H1 (cell line): ENCODE measurements around the gene USP3. TPM values are rescaled to one million over a fixed set of nuclear protein-coding genes. Genes with fewer than 3 reads are reported as not detected.

Experiments used
- CTCF ChIA-PET: fragments of 300-600 bp; sonication (Branson Sonifier 250); formaldehyde crosslinking; loops from one replicate; lab custom pipeline; 2021; ENCODE audit not compliant: partially characterized antibody; lab: Charles Lee
- POLR2A ChIA-PET: fragments of 300-600 bp; sonication (Branson Sonifier 250); formaldehyde crosslinking; loops from one replicate; lab custom pipeline; 2021; ENCODE audit warnings: inconsistent platforms; ENCODE audit not compliant: partially characterized antibody; lab: Charles Lee
- DNase-seq, 2 experiments: peaks; one replicate each; pipeline versions ENCODE4 v3.0.0 to v3.0.0-alpha.2; 2010 to 2022; ENCODE audit warnings: low spot score in 2 of 2, low read depth in 1 of 2, mixed read lengths in 1 of 2
- FAIRE-seq: peaks from 2 replicates; lab custom pipeline; 2011; peaks lifted over from hg19 to GRCh38; lab: Jason Lieb, UNC
- H2AFZ ChIP-seq: 2 replicates; pipeline ENCODE4 v1.8.1; 2012; ENCODE audit warnings: low read length, inconsistent platforms
- H2AK5ac ChIP-seq: 2 replicates; pipeline ENCODE4 v1.6.1; 2013; ENCODE audit warnings: low read depth, low read length
- H2BK120ac ChIP-seq: replicated peaks from 2 replicates; pipeline ENCODE3; 2013; ENCODE audit warnings: low read depth, low read length, inconsistent platforms
- H2BK12ac ChIP-seq: 2 replicates; pipeline ENCODE4 v1.6.1; 2013; ENCODE audit warnings: low read depth, low read length
- H2BK15ac ChIP-seq: 2 replicates; pipeline ENCODE4 v1.6.1; 2013; ENCODE audit warnings: low read length
- H2BK20ac ChIP-seq: 2 replicates; pipeline ENCODE4 v1.6.1; 2013; ENCODE audit warnings: low read length
- H2BK5ac ChIP-seq: 2 replicates; pipeline ENCODE4 v1.6.1; 2013; ENCODE audit warnings: low read depth, low read length
- H3K14ac ChIP-seq: 2 replicates; pipeline ENCODE4 v1.6.1; 2013; ENCODE audit warnings: inconsistent platforms; ENCODE audit not compliant: insufficient read length
- H3K18ac ChIP-seq: 2 replicates; pipeline ENCODE4 v1.6.1; 2013; ENCODE audit warnings: low read length; ENCODE audit errors: extremely low read depth
- H3K23ac ChIP-seq: 2 replicates; pipeline ENCODE4 v1.6.1; 2013; ENCODE audit warnings: inconsistent platforms; ENCODE audit not compliant: insufficient read length
- H3K23me2 ChIP-seq: 2 replicates; pipeline ENCODE4 v1.6.1; 2013; ENCODE audit warnings: low read depth, low read length
- H3K27ac ChIP-seq: 2 replicates; pipeline ENCODE4 v1.6.1; 2011; ENCODE audit warnings: low read depth, low read length, inconsistent platforms
- H3K27me3 ChIP-seq, 4 experiments: replicated peaks in 1 of 4; 1 replicate in 1 of 4; 2 replicates in 3 of 4; pipeline versions ENCODE4 v1.6.1 to v1.8.1; 2011 to 2013; ENCODE audit warnings: low read length in 3 of 4, mild to moderate bottlenecking in 3 of 4, inconsistent platforms in 2 of 4, mixed read lengths in 2 of 4, moderate library complexity in 1 of 4; ENCODE audit not compliant: control insufficient read depth in 3 of 4, insufficient read depth in 3 of 4; ENCODE audit errors: extremely low read depth in 1 of 4
- H3K36me3 ChIP-seq, 4 experiments: 2 replicates each; pipeline versions ENCODE4 v1.6.1 to v1.8.1; 2011 to 2013; ENCODE audit warnings: mild to moderate bottlenecking in 4 of 4, low read length in 3 of 4, moderate library complexity in 2 of 4, control low read depth in 1 of 4, inconsistent platforms in 1 of 4; ENCODE audit not compliant: insufficient read depth in 4 of 4, control insufficient read depth in 2 of 4
- H3K4ac ChIP-seq: replicated peaks from 2 replicates; pipeline ENCODE3; 2013; ENCODE audit warnings: low read length, low read depth, mixed read lengths, inconsistent platforms; ENCODE audit not compliant: insufficient read length
- H3K4me1 ChIP-seq, 4 experiments: replicated peaks in 1 of 4; 1 replicate in 1 of 4; 2 replicates in 3 of 4; pipeline versions ENCODE4 v1.6.1 to v1.8.1; 2011 to 2013; ENCODE audit warnings: low read length in 3 of 4, inconsistent platforms in 2 of 4, mixed read lengths in 1 of 4; ENCODE audit not compliant: insufficient read depth in 4 of 4, control insufficient read depth in 3 of 4
- H3K4me2 ChIP-seq, 2 experiments: 2 replicates each; pipeline versions ENCODE4 v1.6.1 to v1.8.1; 2011 to 2013; ENCODE audit warnings: low read depth in 2 of 2, low read length in 2 of 2, control low read depth in 1 of 2, inconsistent platforms in 1 of 2, mild to moderate bottlenecking in 1 of 2; ENCODE audit not compliant: insufficient read depth in 1 of 2
- H3K4me3 ChIP-seq, 4 experiments: fragments of 200-600, 300-600 bp in 1 of 4; sonication (generic), shearing (Covaris generic), sonication (Bioruptor Twin) in 1 of 4; 2 replicates each; pipeline versions ENCODE4 v1.5.1 to v1.8.1; 2011 to 2016; ENCODE audit warnings: low read length in 4 of 4, low read depth in 3 of 4, control low read depth in 2 of 4, inconsistent platforms in 2 of 4, mild to moderate bottlenecking in 2 of 4, mixed read lengths in 1 of 4, moderate library complexity in 1 of 4; ENCODE audit not compliant: insufficient read depth in 2 of 4; ENCODE audit errors: extremely low read depth in 1 of 4
- H3K56ac ChIP-seq: replicated peaks from 2 replicates; pipeline ENCODE3; 2013; ENCODE audit warnings: low read depth, mild to moderate bottlenecking, mixed read lengths, low read length, inconsistent platforms; ENCODE audit not compliant: insufficient read length
- H3K79me1 ChIP-seq: 2 replicates; pipeline ENCODE4 v1.6.1; 2013; ENCODE audit warnings: low read depth, low read length, control low read depth
- H3K79me2 ChIP-seq, 2 experiments: 2 replicates each; pipeline versions ENCODE4 v1.6.1 to v1.8.1; 2012 to 2013; ENCODE audit warnings: low read length in 2 of 2, mild to moderate bottlenecking in 2 of 2, inconsistent platforms in 1 of 2; ENCODE audit not compliant: insufficient read depth in 2 of 2, control insufficient read depth in 1 of 2
- H3K9ac ChIP-seq, 4 experiments: replicated peaks in 1 of 4; 1 replicate in 1 of 4; 2 replicates in 3 of 4; pipeline versions ENCODE4 v1.6.1 to v1.8.1; 2011 to 2013; ENCODE audit warnings: low read depth in 3 of 4, low read length in 3 of 4, control low read depth in 2 of 4, mild to moderate bottlenecking in 2 of 4, moderate library complexity in 2 of 4, inconsistent platforms in 1 of 4; ENCODE audit errors: extremely low read depth in 1 of 4
- H3K9me3 ChIP-seq, 2 experiments: 2 replicates each; pipeline versions ENCODE4 v1.6.1 to v1.8.1; 2012 to 2013; ENCODE audit warnings: mild to moderate bottlenecking in 2 of 2, moderate library complexity in 2 of 2, control low read depth in 1 of 2, inconsistent platforms in 1 of 2, low read depth in 1 of 2, low read length in 1 of 2, mixed read lengths in 1 of 2; ENCODE audit not compliant: insufficient read depth in 2 of 2
- H4K20me1 ChIP-seq, 2 experiments: replicated peaks in 1 of 2; 2 replicates each; pipeline versions ENCODE3 to v1.8.1; 2011 to 2013; ENCODE audit warnings: inconsistent platforms in 2 of 2, low read length in 2 of 2, mild to moderate bottlenecking in 1 of 2; ENCODE audit not compliant: insufficient read depth in 2 of 2, control insufficient read depth in 1 of 2
- H4K5ac ChIP-seq: 2 replicates; pipeline ENCODE4 v1.6.1; 2013; ENCODE audit warnings: low read length, low read depth, mixed read lengths, inconsistent platforms; ENCODE audit not compliant: insufficient read length
- H4K8ac ChIP-seq: 2 replicates; pipeline ENCODE4 v1.8.0; 2013; ENCODE audit warnings: mild to moderate bottlenecking, moderate library complexity, low read length, inconsistent platforms; ENCODE audit not compliant: insufficient read depth; ENCODE audit errors: extremely low read depth
- H4K91ac ChIP-seq: replicated peaks from 2 replicates; pipeline ENCODE3; 2013; ENCODE audit warnings: low read length, mixed read lengths, inconsistent platforms; ENCODE audit not compliant: insufficient read length
- BACH1 ChIP-seq: IDR thresholded peaks from 2 replicates; pipeline ENCODE4 v1.6.1; 2012; ENCODE audit warnings: low read length, improper control_type of control experiment
- EGR1 ChIP-seq: IDR thresholded peaks from 2 replicates; pipeline ENCODE4 v1.6.1; 2011; ENCODE audit warnings: low read depth, low read length, borderline replicate concordance
- KDM1A ChIP-seq: fragments of 200-600, 300-600 bp; sonication (generic); IDR thresholded peaks from 2 replicates; pipeline ENCODE4 v1.7.1; 2016; ENCODE audit warnings: mild to moderate bottlenecking, low read length, borderline replicate concordance
- POU5F1 ChIP-seq: IDR thresholded peaks from 2 replicates; pipeline ENCODE4 v1.6.1; 2011; ENCODE audit warnings: low read depth, mild to moderate bottlenecking, low read length, moderate library complexity
- SIX5 ChIP-seq: IDR thresholded peaks from 2 replicates; pipeline ENCODE4 v1.6.1; 2011; ENCODE audit warnings: mild to moderate bottlenecking, low read depth, low read length
- SP2 ChIP-seq: IDR thresholded peaks from 2 replicates; pipeline ENCODE4 v1.6.1; 2012; ENCODE audit warnings: mild to moderate bottlenecking, low read length, inconsistent platforms
- SP4 ChIP-seq: IDR thresholded peaks from 2 replicates; pipeline ENCODE4 v1.6.1; 2012; ENCODE audit warnings: low read length, inconsistent platforms
- WGBS, 2 experiments: shearing (Covaris generic) in 1 of 2; methylation state at CpG; one replicate each; pipeline versions ENCODE4 v1.1.6 to v1.1.7; 2013 to 2015; ENCODE audit warnings: low lambda C conversion rate in 2 of 2, mixed read lengths in 2 of 2, inconsistent platforms in 1 of 2, low coverage in 1 of 2, missing lambda C conversion rate in 1 of 2; ENCODE audit not compliant: insufficient replicate concordance in 2 of 2, insufficient coverage in 1 of 2, insufficient read length in 1 of 2; ENCODE audit errors: extremely low coverage in 1 of 2, missing lambda C conversion rate in 1 of 2; 5-methylcytosine and 5-hydroxymethylcytosine counted together
- polyA plus RNA-seq, 7 experiments: library from polyadenylated mRNA; depleted of rRNA in 3 of 7; stranded (reverse) in 5 of 7; unstranded in 2 of 7; fragments of >200 nt in 5 of 7; fragments of 200-250 nt in 2 of 7; gene quantifications; 1 replicate in 5 of 7; 2 replicates in 1 of 7; 4 replicates in 1 of 7; pipeline versions ENCODE4 v1.2.1 to v1.2.3, GENCODE V29; 2011 to 2013; ENCODE audit warnings: missing spikeins in 2 of 7, mixed read lengths in 2 of 7
- total RNA-seq: library from RNA; stranded (reverse); fragmentation: NEBNext Ultra II Directional; extraction: Animal tissue kit (Norgen Biotek cat#: 25700); gene quantifications from 2 replicates; pipeline ENCODE4 v1.2.1, GENCODE V29; 2021
- TF ChIP-seq, protein P1 (sequence below), 3 experiments: IDR thresholded peaks; 1 replicate in 2 of 3; 2 replicates in 1 of 3; pipeline versions ENCODE4 v1.5.1 to v1.6.1; 2011; ENCODE audit warnings: low read length in 3 of 3, mild to moderate bottlenecking in 3 of 3, inconsistent platforms in 2 of 3, low read depth in 1 of 3, moderate library complexity in 1 of 3; ENCODE audit not compliant: insufficient read depth in 1 of 3; ENCODE audit errors: control extremely low read depth in 1 of 3
- TF ChIP-seq, protein P2 (sequence below): IDR thresholded peaks from 2 replicates; pipeline ENCODE4 v1.6.1; 2011; ENCODE audit warnings: low read length, improper control_type of control experiment
- TF ChIP-seq, protein P3 (sequence below): IDR thresholded peaks from 2 replicates; pipeline ENCODE4 v1.6.1; 2012; ENCODE audit warnings: inconsistent platforms

Gene USP3
- total and polyA plus RNA-seq, 2 of the 8 experiments (the other 6 are each of a cell fraction or from before 2014, with no cell fraction given): 15.5 to 16.2 TPM

DNA sequence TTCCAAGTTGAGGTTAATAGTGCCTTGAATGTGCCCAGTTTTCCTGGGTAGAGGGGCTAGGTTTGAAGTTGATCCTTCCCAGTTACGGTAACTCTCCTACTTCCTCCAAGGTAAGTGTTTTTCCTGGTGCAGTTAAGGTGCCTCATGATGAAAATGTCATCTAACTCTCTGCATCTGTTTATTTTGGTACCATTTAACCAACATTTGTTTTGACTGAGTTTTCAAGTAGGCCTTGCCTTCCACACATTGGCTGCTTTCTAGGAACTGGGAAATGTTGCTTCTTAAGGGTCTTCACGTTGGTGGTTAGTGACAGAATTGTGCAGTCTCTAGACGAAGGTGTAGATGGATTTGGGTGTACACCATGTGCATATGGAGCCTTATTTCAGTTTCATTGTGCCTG is 31.3 kb downstream of the USP3 start:
- peak overlapping the region; percentile 43 for H4K5ac ChIP-seq
- ChIA-PET POLR2A (interaction anchor here (1.0 to 1.1 kb wide), 2 partner anchors 12 to 23 kb away, joined by 3 to 4 read pairs; no protein-coding TSS in a partner anchor), CTCF (interaction anchor here (1.0 to 1.1 kb wide), 2 partner anchors 34 to 70 kb away, joined by 3 read pairs; no protein-coding TSS in a partner anchor)
- H3K4me3 ChIP-seq: peak overlapping the region in 1 of 4 experiments; percentile 24; a peak in 1 of 8 replicates
- H2AK5ac ChIP-seq: no peak overlapping the region
- H3K23me2 ChIP-seq: no peaks in the 10 kb centered on the region
- H3K14ac ChIP-seq: no peak overlapping the region
- no peaks in the 10 kb centered on the region for H4K20me1 ChIP-seq
- DNase-seq (no peak), FAIRE-seq (peak; percentile 66)
- no peaks in the 10 kb centered on the region for H3K79me1 ChIP-seq
- H3K4ac ChIP-seq: no peak overlapping the region
- no peak overlapping the region for H3K23ac ChIP-seq
- no peaks in the 10 kb centered on the region for H3K9me3 ChIP-seq
- 72% methylated on average over 3 of the region's 3 CpGs; no CpG with 5 or more reads in 1 of the 2 experiments for WGBS, 2 experiments
- H2BK20ac ChIP-seq: peak overlapping the region; percentile 53; the same call in 1 of the 2 replicates
- no peak overlapping the region for H2AFZ ChIP-seq
- no peak overlapping the region for H2BK15ac ChIP-seq
- no peak overlapping the region for H3K18ac ChIP-seq
- no peak overlapping the region for H3K27ac ChIP-seq
- 0 out of 2 replicates have a peak overlapping the region, but pooled peaks have one; percentile 0 for H2BK5ac ChIP-seq
- H4K8ac ChIP-seq: no peak overlapping the region
- H3K56ac ChIP-seq: no peak overlapping the region
- peak overlapping the region in 1 of 2 experiments; percentile 41; a peak in 1 of 4 replicates for H3K4me2 ChIP-seq
- no peaks in the 10 kb centered on the region for H3K79me2 ChIP-seq
- peaks cover 3 to 19% (median 11%) of the 10 kb centered on the region in 4 experiments; a peak in 6 of 7 replicates for H3K4me1 ChIP-seq
- no peaks in the 10 kb centered on the region for H3K36me3 ChIP-seq
- no peak overlapping the region for H3K9ac ChIP-seq
- no peak overlapping the region for H4K91ac ChIP-seq
- H2BK12ac ChIP-seq: peak overlapping the region; percentile 20; the same call in 1 of the 2 replicates
- no peak overlapping the region for H2BK120ac ChIP-seq
- no peaks in the 10 kb centered on the region for H3K27me3 ChIP-seq
- TF ChIP-seq SIX5 (no peak), POU5F1 (no peak), EGR1 (no peak), KDM1A (no peak), SP4 (no peak), SP2 (no peak), BACH1 (no peak)
- TF ChIP-seq, protein P1, sequence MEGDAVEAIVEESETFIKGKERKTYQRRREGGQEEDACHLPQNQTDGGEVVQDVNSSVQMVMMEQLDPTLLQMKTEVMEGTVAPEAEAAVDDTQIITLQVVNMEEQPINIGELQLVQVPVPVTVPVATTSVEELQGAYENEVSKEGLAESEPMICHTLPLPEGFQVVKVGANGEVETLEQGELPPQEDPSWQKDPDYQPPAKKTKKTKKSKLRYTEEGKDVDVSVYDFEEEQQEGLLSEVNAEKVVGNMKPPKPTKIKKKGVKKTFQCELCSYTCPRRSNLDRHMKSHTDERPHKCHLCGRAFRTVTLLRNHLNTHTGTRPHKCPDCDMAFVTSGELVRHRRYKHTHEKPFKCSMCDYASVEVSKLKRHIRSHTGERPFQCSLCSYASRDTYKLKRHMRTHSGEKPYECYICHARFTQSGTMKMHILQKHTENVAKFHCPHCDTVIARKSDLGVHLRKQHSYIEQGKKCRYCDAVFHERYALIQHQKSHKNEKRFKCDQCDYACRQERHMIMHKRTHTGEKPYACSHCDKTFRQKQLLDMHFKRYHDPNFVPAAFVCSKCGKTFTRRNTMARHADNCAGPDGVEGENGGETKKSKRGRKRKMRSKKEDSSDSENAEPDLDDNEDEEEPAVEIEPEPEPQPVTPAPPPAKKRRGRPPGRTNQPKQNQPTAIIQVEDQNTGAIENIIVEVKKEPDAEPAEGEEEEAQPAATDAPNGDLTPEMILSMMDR (IDR thresholded peaks at IDR 0.05; ENCODE audit: control extremely low read depth in 1 of 3, insufficient read depth in 1 of 3, low read depth in 1 of 3, low read length in 3 of 3): no peak
- TF ChIP-seq, protein P2, sequence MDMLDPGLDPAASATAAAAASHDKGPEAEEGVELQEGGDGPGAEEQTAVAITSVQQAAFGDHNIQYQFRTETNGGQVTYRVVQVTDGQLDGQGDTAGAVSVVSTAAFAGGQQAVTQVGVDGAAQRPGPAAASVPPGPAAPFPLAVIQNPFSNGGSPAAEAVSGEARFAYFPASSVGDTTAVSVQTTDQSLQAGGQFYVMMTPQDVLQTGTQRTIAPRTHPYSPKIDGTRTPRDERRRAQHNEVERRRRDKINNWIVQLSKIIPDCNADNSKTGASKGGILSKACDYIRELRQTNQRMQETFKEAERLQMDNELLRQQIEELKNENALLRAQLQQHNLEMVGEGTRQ: no peak
- TF ChIP-seq, protein P3, sequence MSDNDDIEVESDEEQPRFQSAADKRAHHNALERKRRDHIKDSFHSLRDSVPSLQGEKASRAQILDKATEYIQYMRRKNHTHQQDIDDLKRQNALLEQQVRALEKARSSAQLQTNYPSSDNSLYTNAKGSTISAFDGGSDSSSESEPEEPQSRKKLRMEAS: no peak
